ENCODE measurements around the gene CTSF. TPM values are rescaled to one million over a fixed set of nuclear protein-coding genes. Genes with fewer than 3 reads are reported as not detected.
A peak's percentile ranks its signal among the peaks of the same experiment; 100 is the strongest.

Gene CTSF
- total and polyA plus RNA-seq, 2 of the 13 experiments (the other 11 are each of a cell fraction or from before 2014, with no cell fraction given), result not detected

DNA sequence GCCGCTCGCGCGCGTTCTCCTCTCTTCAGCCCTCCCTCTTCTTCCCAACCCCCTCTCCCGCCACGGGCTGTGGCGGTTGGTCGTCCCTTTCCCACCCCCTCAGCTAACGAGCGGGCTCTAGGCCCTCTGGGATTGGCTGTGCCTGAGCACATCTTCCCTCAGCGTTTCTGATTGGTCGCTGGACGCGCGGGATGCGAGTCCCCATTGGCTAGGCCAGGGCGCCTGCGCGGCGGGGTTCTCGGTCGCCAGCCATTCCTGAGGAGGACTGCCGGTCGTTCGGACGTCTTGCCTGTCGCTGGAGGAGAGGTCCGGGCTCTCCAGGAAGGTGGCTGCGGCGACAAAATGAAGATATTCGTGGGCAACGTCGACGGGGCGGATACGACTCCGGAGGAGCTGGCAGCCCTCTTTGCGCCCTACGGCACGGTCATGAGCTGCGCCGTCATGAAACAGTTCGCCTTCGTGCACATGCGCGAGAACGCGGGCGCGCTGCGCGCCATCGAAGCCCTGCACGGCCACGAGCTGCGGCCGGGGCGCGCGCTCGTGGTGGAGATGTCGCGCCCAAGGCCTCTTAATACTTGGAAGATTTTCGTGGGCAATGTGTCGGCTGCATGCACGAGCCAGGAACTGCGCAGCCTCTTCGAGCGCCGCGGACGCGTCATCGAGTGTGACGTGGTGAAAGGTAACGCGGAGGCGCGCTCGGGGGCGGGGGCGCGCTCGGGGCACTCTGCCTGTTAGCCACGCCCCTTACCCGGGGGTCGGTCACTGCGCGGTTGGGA, 48.2 kb upstream of the CTSF start, which contains the start of gene RBM14 (continued):
- TF ChIP-seq PBX2 (CRISPR knock-in tag; IDR thresholded peaks at IDR 0.05), result peak; percentile 53

- Histone ChIP-seq H2AFZ (ENCODE audit: low read length) (no peak overlapping the region), H3K4me3 (replicated peaks in 1 of 3; ENCODE audit: insufficient read depth in 1 of 3, low read depth in 2 of 3, low read length in 3 of 3) (no peak overlapping the region), H3K4me2 (ENCODE audit: low read depth, low read length) (no peak overlapping the region), H4K20me1 (ENCODE audit: insufficient read depth, low read length) (peaks cover 26% of the 10 kb centered on the region), H3K27ac (ENCODE audit: extremely low read length, insufficient read depth, low read length) (no peak overlapping the region), H3K36me3 (replicated peaks in 1 of 2; ENCODE audit: control insufficient read depth in 1 of 2, insufficient read depth in 2 of 2, low read length in 2 of 2) (peaks cover 0 to 11% of the 10 kb centered on the region in 2 experiments; a peak in 3 of 5 replicates), H3K9me3 (ENCODE audit: low read length) (no peaks in the 10 kb centered on the region), H3K4me1 (ENCODE audit: insufficient read depth, low read length) (peaks cover 20% of the 10 kb centered on the region), H3K79me2 (ENCODE audit: insufficient read depth, low read length) (peaks cover 29% of the 10 kb centered on the region), H3K9ac (ENCODE audit: insufficient read depth, low read depth, low read length) (no peak overlapping the region), H3K27me3 (ENCODE audit: control insufficient read depth in 1 of 2, insufficient read depth in 2 of 2, low read length in 2 of 2) (no peaks in the 10 kb centered on the region; a peak in 1 of 5 replicates)
- BruUV-seq (replicated peaks), result no TSS peak
- FAIRE-seq (no peak), ATAC-seq (no peak), DNase-seq (ENCODE audit: low spot score) (no peak)
- intact Hi-C loops (cut with micrococcal nuclease; ENCODE audit: unreplicated experiment) (no loop called here), in situ Hi-C loops (cut with HindIII; ENCODE audit: extremely low pct_ligation_motif_present, low pct_unique_long_range_greater_than_20kb) (no loop called here)
- ChIA-PET POLR2A (interaction anchor here (0.7 to 1.3 kb wide), 2 partner anchors 21 to 23 kb away, joined by 3 to 5 read pairs; partner anchors contain the start of genes CCDC87 and CCS), CTCF (ENCODE audit: low intra/inter-chr PET ratio, low total read pairs) (no interaction called here)
- 94% methylated on average over 13 of the region's 13 CpGs for WGBS (ENCODE audit: low lambda C conversion rate)
- TF ChIP-seq CREM (IDR thresholded peaks at IDR 0.05) (no peak), CREM (CRISPR knock-in tag; IDR thresholded peaks at IDR 0.05) (no peak), ZNF160 (CRISPR knock-in tag; IDR thresholded peaks at IDR 0.05) (no peak), RFX5 (IDR thresholded peaks at IDR 0.05; ENCODE audit: low read depth, low read length) (no peak), ZNF678 (CRISPR knock-in tag; IDR thresholded peaks at IDR 0.05) (no peak), EP300 (IDR thresholded peaks at IDR 0.05; ENCODE audit: low read depth in 2 of 2, low read length in 2 of 2) (no peak), EP300 (CRISPR knock-in tag; IDR thresholded peaks at IDR 0.05; ENCODE audit: borderline replicate concordance) (no peak), HDAC2 (CRISPR knock-in tag; IDR thresholded peaks at IDR 0.05) (no peak), ZNF225 (CRISPR knock-in tag; IDR thresholded peaks at IDR 0.05) (no peak), JUN (CRISPR knock-in tag; IDR thresholded peaks at IDR 0.05) (no peak)
- TF ChIP-seq, protein P1, sequence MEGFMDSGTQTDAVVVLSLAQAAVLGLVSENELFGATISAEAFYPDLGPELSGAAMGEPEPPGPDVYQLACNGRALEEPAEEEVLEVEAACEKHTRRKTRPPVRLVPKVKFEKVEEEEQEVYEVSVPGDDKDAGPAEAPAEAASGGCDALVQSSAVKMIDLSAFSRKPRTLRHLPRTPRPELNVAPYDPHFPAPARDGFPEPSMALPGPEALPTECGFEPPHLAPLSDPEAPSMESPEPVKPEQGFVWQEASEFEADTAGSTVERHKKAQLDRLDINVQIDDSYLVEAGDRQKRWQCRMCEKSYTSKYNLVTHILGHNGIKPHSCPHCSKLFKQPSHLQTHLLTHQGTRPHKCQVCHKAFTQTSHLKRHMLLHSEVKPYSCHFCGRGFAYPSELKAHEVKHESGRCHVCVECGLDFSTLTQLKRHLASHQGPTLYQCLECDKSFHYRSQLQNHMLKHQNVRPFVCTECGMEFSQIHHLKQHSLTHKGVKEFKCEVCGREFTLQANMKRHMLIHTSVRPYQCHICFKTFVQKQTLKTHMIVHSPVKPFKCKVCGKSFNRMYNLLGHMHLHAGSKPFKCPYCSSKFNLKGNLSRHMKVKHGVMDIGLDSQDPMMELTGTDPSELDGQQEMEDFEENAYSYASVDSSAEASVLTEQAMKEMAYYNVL (CRISPR knock-in tag; IDR thresholded peaks at IDR 0.05; ENCODE audit: borderline replicate concordance), result no peak
- TF ChIP-seq, protein P2, sequence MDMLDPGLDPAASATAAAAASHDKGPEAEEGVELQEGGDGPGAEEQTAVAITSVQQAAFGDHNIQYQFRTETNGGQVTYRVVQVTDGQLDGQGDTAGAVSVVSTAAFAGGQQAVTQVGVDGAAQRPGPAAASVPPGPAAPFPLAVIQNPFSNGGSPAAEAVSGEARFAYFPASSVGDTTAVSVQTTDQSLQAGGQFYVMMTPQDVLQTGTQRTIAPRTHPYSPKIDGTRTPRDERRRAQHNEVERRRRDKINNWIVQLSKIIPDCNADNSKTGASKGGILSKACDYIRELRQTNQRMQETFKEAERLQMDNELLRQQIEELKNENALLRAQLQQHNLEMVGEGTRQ (IDR thresholded peaks at IDR 0.05; ENCODE audit: low read depth, low read length), result no peak
- TF ChIP-seq, protein P2 (CRISPR knock-in tag; IDR thresholded peaks at IDR 0.05; ENCODE audit: borderline replicate concordance), result no peak
- TF ChIP-seq, protein P3, sequence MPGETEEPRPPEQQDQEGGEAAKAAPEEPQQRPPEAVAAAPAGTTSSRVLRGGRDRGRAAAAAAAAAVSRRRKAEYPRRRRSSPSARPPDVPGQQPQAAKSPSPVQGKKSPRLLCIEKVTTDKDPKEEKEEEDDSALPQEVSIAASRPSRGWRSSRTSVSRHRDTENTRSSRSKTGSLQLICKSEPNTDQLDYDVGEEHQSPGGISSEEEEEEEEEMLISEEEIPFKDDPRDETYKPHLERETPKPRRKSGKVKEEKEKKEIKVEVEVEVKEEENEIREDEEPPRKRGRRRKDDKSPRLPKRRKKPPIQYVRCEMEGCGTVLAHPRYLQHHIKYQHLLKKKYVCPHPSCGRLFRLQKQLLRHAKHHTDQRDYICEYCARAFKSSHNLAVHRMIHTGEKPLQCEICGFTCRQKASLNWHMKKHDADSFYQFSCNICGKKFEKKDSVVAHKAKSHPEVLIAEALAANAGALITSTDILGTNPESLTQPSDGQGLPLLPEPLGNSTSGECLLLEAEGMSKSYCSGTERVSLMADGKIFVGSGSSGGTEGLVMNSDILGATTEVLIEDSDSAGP (CRISPR knock-in tag; IDR thresholded peaks at IDR 0.05; ENCODE audit: borderline replicate concordance), result no peak
These were observed 45.7 kb upstream of the CTSF start for GRCh38 chr11:66614073-66614472.
